ENCODE results near the gene NUP153. TPM values are rescaled to one million over a fixed set of nuclear protein-coding genes. Genes with fewer than 3 reads are reported as not detected.
A peak's percentile ranks its signal among the peaks of the same experiment; 100 is the strongest.

The NUP153 gene
- total RNA-seq, 1 donor from 2014 or later, result 93.5 TPM

DNA sequence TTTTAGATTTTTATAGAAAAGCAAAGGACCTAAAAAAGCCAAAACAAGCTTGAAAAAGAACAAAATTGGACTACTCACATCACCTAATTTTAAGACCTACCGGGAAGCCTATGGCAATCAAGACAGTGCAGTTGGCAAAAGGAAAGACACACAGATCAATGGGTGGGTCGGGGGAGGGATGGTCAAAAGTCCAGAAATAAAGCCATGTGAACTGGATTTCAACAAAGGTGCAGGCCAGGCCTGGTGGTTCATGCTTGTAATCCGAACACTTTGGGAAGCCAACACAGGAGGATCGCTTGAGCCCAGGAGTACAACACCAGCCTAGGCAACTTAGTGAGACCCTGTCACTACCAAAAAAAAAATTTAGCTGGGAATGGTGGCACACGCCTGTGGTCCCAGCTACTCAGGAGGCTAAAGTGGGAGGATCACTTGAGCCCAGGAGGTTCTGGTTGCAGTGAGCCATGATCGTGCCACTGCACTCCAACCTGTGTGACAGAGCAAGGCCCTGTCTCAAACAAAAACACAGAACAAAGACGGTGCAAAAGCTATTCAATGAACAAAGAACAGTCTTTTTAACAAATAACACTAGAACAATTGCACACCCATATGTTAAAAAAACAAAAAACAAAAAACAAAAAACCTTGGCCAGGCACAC, 34.5 kb downstream of the NUP153 start:
- Mint-ChIP-seq H3K4me3 (ENCODE audit: low read depth) (no peak overlapping the region), H3K4me1 (ENCODE audit: low read depth) (peaks cover 29% of the 10 kb centered on the region), H3K27ac (no peak overlapping the region), H3K9me3 (no peaks in the 10 kb centered on the region), H3K36me3 (ENCODE audit: low read depth) (peaks cover 72% of the 10 kb centered on the region), H3K27me3 (ENCODE audit: low read depth) (no peaks in the 10 kb centered on the region)
- DNase-seq (ENCODE audit: low spot score), result no peak
- intact Hi-C loops (cut with micrococcal nuclease), result loop anchor here (2.0 kb wide), 1 partner anchor 39 kb away; no protein-coding TSS in a partner anchor

DNA sequence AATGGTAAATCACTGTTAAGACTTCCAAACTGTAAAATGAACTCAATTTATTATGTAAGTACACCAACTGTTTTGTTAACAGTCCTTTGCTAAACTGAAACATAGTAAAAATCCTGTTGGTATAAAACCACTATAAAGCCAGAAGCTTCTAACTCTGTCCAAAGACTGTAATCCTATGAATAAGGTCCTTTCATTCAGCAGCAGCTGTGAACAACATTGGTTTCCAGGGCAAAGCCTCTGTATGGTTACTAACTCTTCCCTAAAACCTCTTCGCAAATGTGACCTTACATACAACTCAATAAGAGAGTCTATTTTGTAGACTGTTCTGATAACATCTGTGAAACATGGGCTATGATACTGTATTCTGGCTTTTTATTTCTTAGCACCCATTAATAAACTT, 40.1 kb downstream of the NUP153 start:
- Mint-ChIP-seq H3K9me3 (no peaks in the 10 kb centered on the region), H3K27me3 (ENCODE audit: low read depth) (no peaks in the 10 kb centered on the region), H3K36me3 (ENCODE audit: low read depth) (peaks cover 88% of the 10 kb centered on the region), H3K4me3 (ENCODE audit: low read depth) (no peak overlapping the region), H3K27ac (peak overlapping the region; percentile 48), H3K4me1 (ENCODE audit: low read depth) (peaks cover 37% of the 10 kb centered on the region)
- intact Hi-C loops (cut with micrococcal nuclease), result no loop called here
- DNase-seq (ENCODE audit: low spot score), result no peak

DNA sequence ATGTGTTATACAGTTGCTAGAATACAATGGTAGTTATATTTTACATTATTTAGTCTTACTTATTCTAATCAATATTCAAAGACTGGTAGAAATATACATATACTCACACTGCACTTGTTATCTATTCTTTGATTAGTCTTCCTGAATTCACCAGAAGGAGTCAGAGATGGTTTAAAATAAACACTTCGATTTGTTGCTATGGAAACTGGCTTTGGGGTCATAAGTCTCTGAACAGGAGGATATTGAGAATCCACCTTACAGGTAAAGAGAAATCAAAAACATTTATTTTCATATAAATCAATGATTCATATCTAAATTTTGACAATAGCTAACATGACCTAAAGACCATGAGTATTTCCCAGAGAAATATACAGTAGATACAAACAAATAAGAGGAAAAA, 41.6 kb downstream of the NUP153 start:
- intact Hi-C loops (cut with micrococcal nuclease), result no loop called here
- Mint-ChIP-seq H3K9me3 (no peaks in the 10 kb centered on the region), H3K27me3 (ENCODE audit: low read depth) (no peaks in the 10 kb centered on the region), H3K4me1 (ENCODE audit: low read depth) (peaks cover 34% of the 10 kb centered on the region), H3K36me3 (ENCODE audit: low read depth) (peaks cover 87% of the 10 kb centered on the region), H3K4me3 (ENCODE audit: low read depth) (no peak overlapping the region), H3K27ac (no peak overlapping the region)
- no peak for DNase-seq (ENCODE audit: low spot score)

DNA sequence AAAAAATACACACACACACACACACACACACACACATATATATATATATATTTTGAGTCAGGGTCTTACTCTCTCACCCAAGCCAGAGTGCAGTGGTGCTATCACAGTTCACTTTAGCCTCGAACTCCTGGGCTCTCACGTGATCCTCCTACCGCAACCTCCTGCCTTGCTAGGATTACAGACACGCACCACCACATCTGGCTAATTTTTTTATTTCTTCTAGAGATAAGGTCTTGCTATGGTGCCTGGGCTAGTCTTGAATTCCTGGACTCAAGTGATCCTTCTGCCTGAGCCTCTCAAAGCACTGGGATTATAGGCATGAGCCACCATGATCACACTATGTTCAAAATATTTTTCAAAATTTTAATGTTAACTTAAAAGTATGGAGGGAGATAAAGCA, 43.5 kb downstream of the NUP153 start:
- H3K27me3 Mint-ChIP-seq (ENCODE audit: low read depth), result no peaks in the 10 kb centered on the region
- intact Hi-C loops (cut with micrococcal nuclease), result no loop called here
- peaks cover 87% of the 10 kb centered on the region for H3K36me3 Mint-ChIP-seq (ENCODE audit: low read depth)
- no peak overlapping the region for H3K27ac Mint-ChIP-seq
- DNase-seq (ENCODE audit: low spot score), result no peak
- peaks cover 35% of the 10 kb centered on the region for H3K4me1 Mint-ChIP-seq (ENCODE audit: low read depth)
- H3K4me3 Mint-ChIP-seq (ENCODE audit: low read depth), result no peak overlapping the region
- no peaks in the 10 kb centered on the region for H3K9me3 Mint-ChIP-seq

DNA sequence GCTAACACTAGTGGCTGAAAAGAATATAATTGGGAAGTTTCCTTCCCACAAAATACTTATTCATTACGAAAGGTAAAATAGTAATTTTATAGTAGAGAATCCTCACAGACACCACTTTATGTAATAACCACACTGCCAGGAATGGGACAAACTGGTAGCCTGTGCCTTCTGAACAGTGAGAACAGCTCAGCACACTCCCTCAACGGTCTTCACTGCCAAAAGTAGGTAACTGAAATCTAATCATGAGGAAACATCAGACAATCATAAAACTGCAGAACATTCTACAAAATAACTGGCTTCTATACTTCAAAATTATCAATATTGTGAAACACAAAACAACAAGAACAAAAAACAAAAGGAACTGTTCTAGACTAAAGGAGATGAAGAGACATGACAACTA, 44.1 kb downstream of the NUP153 start:
- intact Hi-C loops (cut with micrococcal nuclease), result no loop called here
- Mint-ChIP-seq H3K27ac (peak overlapping the region; percentile 58), H3K9me3 (no peaks in the 10 kb centered on the region), H3K4me3 (ENCODE audit: low read depth) (no peak overlapping the region), H3K27me3 (ENCODE audit: low read depth) (no peaks in the 10 kb centered on the region), H3K36me3 (ENCODE audit: low read depth) (peaks cover 85% of the 10 kb centered on the region), H3K4me1 (ENCODE audit: low read depth) (peaks cover 37% of the 10 kb centered on the region)
- no peak for DNase-seq (ENCODE audit: low spot score)

DNA sequence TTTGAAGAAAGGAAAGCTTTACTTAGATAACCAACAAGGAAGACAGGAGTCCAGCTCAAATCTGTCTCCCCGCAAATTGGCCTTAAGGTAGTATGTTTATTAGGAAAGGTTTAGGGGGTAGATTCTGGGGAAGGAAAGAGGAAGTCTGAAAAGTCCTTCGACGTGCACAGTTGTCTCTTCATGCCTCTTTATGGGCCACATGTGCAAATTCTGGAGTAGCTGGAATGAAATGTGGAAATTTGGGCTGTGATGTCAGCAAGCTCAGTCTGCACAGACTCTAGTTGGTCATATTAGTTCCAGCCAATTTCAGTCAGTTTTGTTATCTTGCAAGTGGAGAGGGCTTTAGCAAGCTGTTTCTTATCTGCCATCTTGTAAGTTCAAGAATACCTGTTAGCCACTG, 50.1 kb downstream of the NUP153 start:
- peaks cover 86% of the 10 kb centered on the region for H3K36me3 Mint-ChIP-seq (ENCODE audit: low read depth)
- H3K4me1 Mint-ChIP-seq (ENCODE audit: low read depth), result peaks cover 26% of the 10 kb centered on the region
- no peaks in the 10 kb centered on the region for H3K9me3 Mint-ChIP-seq
- H3K27me3 Mint-ChIP-seq (ENCODE audit: low read depth), result no peaks in the 10 kb centered on the region
- DNase-seq (ENCODE audit: low spot score), result no peak
- intact Hi-C loops (cut with micrococcal nuclease), result no loop called here
- no peak overlapping the region for H3K27ac Mint-ChIP-seq
- H3K4me3 Mint-ChIP-seq (ENCODE audit: low read depth), result no peak overlapping the region

DNA sequence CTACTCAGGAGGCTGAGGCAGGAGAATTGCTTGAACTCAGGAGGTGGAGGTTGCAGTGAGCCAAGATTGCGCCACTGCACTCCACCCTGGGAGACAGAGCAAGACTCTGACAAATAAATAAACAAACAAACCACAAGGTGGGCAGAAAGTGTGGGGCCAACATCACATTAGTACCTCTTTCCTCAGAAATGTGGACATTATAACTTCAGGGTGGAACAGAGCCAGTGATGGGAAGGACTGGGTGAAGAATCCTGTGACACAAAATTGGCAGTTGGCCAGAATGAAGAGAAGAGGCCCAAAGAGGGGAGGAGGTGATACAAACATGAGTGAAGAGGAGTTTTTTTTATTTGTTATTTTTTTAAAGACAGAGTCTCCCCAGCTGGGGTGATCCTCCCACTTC, 50.6 kb downstream of the NUP153 start:
- Mint-ChIP-seq H3K27me3 (ENCODE audit: low read depth) (no peaks in the 10 kb centered on the region), H3K4me3 (ENCODE audit: low read depth) (no peak overlapping the region), H3K4me1 (ENCODE audit: low read depth) (peaks cover 24% of the 10 kb centered on the region), H3K27ac (no peak overlapping the region), H3K36me3 (ENCODE audit: low read depth) (peaks cover 81% of the 10 kb centered on the region), H3K9me3 (no peaks in the 10 kb centered on the region)
- DNase-seq (ENCODE audit: low spot score), result no peak
- intact Hi-C loops (cut with micrococcal nuclease), result no loop called here

DNA sequence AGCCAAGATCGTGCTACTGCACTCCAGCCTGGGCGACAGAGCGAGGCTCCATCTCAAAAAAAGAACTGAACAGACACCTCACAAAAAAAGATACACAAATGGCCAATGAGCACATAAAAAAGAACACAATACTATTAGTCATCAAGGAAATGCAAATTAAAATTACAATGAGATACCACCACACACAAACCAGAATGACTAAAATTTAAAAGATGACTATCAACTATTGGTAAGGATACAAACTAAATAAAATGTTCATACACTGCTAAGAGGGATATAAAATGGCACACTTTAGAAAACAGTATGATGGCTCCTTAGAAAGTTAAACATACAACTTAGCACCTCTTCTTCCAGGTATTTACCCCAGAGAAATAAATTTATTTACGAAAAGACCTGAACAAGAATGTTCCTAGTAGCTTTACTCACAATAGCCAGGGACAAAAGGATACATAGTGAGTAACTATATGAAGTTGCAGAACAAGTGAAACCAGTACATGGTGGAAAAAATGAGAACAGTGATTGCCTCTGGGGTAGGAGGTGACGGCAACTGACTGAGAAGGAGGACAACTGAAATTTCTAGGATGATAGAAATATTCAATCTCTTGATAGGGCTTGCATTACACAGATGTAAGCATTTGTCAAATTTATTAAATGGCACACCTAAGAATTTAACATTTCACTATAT, 53.4 kb downstream of the NUP153 start:
- Mint-ChIP-seq H3K36me3 (ENCODE audit: low read depth) (peaks cover 78% of the 10 kb centered on the region), H3K4me3 (ENCODE audit: low read depth) (no peak overlapping the region), H3K27me3 (ENCODE audit: low read depth) (no peaks in the 10 kb centered on the region), H3K4me1 (ENCODE audit: low read depth) (peaks cover 30% of the 10 kb centered on the region), H3K9me3 (no peaks in the 10 kb centered on the region), H3K27ac (peak overlapping the region; percentile 77)
- intact Hi-C loops (cut with micrococcal nuclease), result loop anchor here (1.0 kb wide), 1 partner anchor 53 kb away; the partner anchor contains the start of gene NUP153
- DNase-seq (ENCODE audit: low spot score), result no peak

DNA sequence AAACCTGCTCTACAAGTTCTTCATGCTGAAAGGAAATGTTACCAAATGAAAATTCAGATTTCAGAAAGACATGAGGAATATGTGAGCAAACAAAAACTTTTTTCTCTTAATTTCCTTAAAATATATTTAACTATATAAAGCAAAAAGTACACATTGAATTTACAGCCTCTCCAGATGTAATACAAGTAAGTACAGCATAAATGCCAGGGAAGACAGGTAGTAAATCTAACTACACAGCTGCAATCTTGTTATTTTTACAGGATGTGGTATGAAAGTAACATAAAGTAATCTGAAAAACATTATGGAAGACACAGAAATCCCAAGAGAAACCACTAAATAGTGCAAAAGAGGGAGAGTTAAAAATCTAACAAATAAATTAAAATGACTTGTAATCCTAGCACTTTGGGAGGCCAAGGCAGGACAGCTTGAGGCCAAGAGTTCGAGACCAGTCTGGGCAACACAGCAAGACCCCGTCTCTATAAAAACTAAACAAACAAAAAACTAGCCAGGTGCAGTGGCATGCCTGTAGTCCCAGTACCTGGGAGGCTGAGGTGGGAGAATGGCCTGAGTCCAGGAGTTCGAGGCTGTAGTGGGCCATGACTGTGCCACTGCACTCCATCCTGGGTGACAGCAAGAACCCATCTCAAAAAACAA, 55.9 kb downstream of the NUP153 start:
- Mint-ChIP-seq H3K36me3 (ENCODE audit: low read depth) (peaks cover 67% of the 10 kb centered on the region), H3K4me3 (ENCODE audit: low read depth) (no peak overlapping the region), H3K27me3 (ENCODE audit: low read depth) (no peaks in the 10 kb centered on the region), H3K27ac (no peak overlapping the region), H3K4me1 (ENCODE audit: low read depth) (peaks cover 28% of the 10 kb centered on the region), H3K9me3 (no peaks in the 10 kb centered on the region)
- DNase-seq (ENCODE audit: low spot score), result no peak
- intact Hi-C loops (cut with micrococcal nuclease), result no loop called here

DNA sequence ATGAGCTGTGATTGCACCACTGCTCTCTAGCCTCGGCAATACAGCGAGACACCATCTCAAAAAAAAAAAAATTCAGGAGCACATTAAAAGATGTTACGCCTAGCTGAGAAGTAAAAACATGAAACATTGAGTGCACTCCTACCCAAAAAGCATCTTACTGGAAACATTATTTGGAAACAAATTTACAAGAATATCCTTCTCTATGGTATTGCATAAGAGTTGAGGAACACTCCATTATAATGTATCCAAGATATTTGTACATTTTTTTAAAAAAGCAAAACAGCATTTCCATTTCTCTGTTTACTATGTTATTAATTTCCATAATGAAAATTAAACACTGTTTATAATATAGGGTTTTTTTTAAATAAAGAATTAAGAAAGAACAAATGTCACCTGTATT, 58.0 kb downstream of the NUP153 start:
- no peak for DNase-seq (ENCODE audit: low spot score)
- intact Hi-C loops (cut with micrococcal nuclease), result no loop called here
- Mint-ChIP-seq H3K36me3 (ENCODE audit: low read depth) (peaks cover 65% of the 10 kb centered on the region), H3K9me3 (no peaks in the 10 kb centered on the region), H3K27me3 (ENCODE audit: low read depth) (no peaks in the 10 kb centered on the region), H3K4me1 (ENCODE audit: low read depth) (peaks cover 18% of the 10 kb centered on the region), H3K4me3 (ENCODE audit: low read depth) (no peak overlapping the region), H3K27ac (no peak overlapping the region)

DNA sequence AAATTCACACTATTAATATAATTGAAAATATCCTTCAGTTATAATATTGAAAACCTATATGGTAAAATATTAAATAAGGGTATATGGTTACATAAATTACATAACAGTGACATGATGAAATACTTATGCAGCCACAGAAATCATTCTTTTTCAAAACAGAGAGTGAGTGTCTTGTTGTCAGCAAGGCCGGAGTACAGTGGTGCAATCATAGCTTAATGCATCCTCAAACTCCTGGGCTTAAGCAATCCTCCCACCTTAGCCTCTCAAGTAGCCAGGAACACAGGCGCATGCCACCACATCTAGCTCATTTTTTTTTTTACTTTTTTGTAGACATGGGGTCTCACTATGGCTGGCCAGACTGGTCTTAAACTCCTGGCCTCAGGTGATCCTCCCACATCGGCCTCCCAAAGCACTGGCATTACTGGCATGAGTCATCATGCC, 66.2 kb downstream of the NUP153 start:
- H3K27ac Mint-ChIP-seq, result peak overlapping the region; percentile 22
- no peaks in the 10 kb centered on the region for H3K27me3 Mint-ChIP-seq (ENCODE audit: low read depth)
- H3K4me3 Mint-ChIP-seq (ENCODE audit: low read depth), result no peak overlapping the region
- intact Hi-C loops (cut with micrococcal nuclease), result no loop called here
- no peaks in the 10 kb centered on the region for H3K9me3 Mint-ChIP-seq
- peaks cover 20% of the 10 kb centered on the region for H3K4me1 Mint-ChIP-seq (ENCODE audit: low read depth)
- H3K36me3 Mint-ChIP-seq (ENCODE audit: low read depth), result peaks cover 90% of the 10 kb centered on the region
- no peak for DNase-seq (ENCODE audit: low spot score)

DNA sequence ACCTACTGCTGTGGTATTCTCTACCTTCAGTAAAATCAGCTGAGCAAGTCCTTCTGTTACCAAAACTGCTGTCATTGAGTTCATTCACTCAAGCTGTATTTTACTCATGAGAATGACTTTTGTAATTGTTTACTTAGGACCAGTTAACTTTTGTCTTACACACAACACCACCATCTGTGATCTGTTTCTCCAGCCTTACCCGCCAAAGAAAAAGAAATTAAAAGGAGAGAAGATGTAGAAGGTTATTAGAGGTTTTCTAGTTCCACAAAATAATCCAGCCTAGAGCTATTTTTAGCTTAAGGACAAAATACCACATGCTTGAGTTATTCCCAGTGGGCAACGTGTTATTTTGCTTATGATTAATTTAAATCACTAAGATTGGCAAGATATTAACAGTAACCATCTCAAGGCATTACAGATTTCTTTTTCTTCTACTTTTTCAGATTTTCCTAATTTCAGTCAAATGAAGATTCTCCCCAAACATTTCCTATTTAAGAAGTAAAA, 68.5 kb downstream of the NUP153 start:
- H3K36me3 Mint-ChIP-seq (ENCODE audit: low read depth), result peaks cover 90% of the 10 kb centered on the region
- peaks cover 32% of the 10 kb centered on the region for H3K4me1 Mint-ChIP-seq (ENCODE audit: low read depth)
- intact Hi-C loops (cut with micrococcal nuclease), result no loop called here
- no peaks in the 10 kb centered on the region for H3K27me3 Mint-ChIP-seq (ENCODE audit: low read depth)
- no peaks in the 10 kb centered on the region for H3K9me3 Mint-ChIP-seq
- no peak overlapping the region for H3K27ac Mint-ChIP-seq
- no peak overlapping the region for H3K4me3 Mint-ChIP-seq (ENCODE audit: low read depth)
- DNase-seq (ENCODE audit: low spot score), result no peak

DNA sequence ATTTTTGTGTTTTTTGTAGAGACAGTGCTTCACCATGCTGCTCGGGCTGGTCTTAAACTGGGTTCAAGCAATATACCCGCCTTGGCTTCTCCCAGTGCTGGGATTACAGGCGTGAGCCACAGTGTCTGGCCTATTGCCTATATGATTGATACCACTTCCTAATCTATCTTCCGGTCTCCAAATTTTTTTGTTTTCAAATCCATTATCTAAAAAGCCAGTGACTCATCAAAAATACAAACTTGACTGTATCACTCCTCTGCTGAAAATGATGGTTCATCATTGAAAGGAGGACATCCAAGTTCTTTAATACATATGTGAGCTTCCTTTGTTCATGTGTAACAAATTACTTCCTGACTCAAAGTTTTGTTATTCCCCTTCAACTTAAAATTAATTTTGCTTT, 71.2 kb downstream of the NUP153 start:
- no peak for DNase-seq (ENCODE audit: low spot score)
- Mint-ChIP-seq H3K4me3 (ENCODE audit: low read depth) (no peak overlapping the region), H3K27me3 (ENCODE audit: low read depth) (no peaks in the 10 kb centered on the region), H3K4me1 (ENCODE audit: low read depth) (peaks cover 36% of the 10 kb centered on the region), H3K9me3 (no peaks in the 10 kb centered on the region), H3K36me3 (ENCODE audit: low read depth) (peaks cover 88% of the 10 kb centered on the region), H3K27ac (peak overlapping the region; percentile 79)
- intact Hi-C loops (cut with micrococcal nuclease), result no loop called here
